ENCODE measurements around the gene ACBD5.
"Not testable (repeated sequence)": the region's sequence is repeated elsewhere in the genome, so short reads cannot be mapped to it uniquely, and the experiment has no call there.

ACBD5 gene, protein sequence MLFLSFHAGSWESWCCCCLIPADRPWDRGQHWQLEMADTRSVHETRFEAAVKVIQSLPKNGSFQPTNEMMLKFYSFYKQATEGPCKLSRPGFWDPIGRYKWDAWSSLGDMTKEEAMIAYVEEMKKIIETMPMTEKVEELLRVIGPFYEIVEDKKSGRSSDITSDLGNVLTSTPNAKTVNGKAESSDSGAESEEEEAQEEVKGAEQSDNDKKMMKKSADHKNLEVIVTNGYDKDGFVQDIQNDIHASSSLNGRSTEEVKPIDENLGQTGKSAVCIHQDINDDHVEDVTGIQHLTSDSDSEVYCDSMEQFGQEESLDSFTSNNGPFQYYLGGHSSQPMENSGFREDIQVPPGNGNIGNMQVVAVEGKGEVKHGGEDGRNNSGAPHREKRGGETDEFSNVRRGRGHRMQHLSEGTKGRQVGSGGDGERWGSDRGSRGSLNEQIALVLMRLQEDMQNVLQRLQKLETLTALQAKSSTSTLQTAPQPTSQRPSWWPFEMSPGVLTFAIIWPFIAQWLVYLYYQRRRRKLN

GRCh38 chr10:27240212-27241009 is at the start of gene ACBD5:
Gene ACBD5, minus strand, starts transcription at chr10:27240797. Its CDS starts 109 bp downstream, at chr10:27240688.
- peak; percentile 78 for DNase-seq (ENCODE audit: low spot score)

DNA sequence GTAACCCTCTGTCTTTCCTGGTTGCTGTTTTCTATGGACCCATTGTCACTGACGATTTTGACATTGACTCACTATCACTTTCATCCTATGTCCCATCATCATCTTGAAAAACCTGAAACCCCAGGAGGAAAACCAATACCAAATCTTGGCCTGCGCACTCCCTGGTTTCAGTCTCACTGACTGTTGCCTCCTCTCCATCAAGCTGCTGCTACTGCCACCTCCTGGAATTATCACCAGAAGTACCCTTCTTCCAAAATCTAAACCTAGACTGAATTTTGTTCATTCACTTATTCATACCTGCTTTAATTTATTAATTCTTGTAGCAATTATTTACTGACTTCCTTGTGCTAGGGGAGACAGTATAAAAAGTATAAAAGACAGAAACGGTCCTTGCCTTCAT is 44.5 kb upstream of the ACBD5 start:
- DNase-seq (ENCODE audit: low spot score) = no peak

DNA sequence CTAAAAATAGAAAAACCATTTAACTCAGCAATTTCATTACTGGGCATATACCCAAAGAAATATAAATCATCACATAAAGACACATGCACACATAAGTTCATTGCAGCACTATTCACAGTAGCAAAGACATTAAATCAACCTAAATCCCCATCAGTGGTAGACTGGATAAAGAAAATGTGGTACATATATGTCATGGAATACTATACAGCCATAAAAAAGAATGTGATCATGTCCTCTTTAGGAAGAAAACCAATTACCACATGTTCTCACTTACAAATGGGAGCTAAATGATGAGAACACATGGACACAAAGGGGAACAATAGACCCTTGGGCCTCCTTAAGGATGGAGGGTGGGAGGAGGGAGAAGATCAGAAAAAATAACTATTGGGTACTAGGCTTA is 36.0 kb upstream of the ACBD5 start:
- no peak for DNase-seq (ENCODE audit: low spot score)

DNA sequence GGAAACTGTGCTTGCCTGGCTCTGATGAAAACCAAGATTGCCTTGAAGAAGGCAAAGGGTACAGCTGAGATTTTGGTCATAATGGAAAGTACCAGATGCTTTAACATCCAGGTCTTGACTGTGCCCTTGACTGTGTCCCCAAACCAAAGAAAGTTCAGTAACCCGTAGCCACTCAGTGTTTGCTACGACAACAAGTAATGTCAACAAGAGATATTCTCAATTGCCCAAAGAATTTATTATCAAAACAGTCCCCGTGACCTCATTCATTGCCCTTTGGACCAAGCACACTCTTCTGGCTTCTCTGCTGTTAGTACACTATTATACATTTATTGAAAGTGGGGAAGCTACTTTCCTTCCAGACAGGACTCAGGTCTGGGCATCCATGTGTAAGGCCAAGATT is 25.4 kb upstream of the ACBD5 start:
- not testable (repeated sequence) for DNase-seq (ENCODE audit: low spot score)

- DNase-seq (ENCODE audit: low spot score) = not testable (repeated sequence)
Observed at GRCh38 chr10:27262788-27263187, 22.2 kb upstream of the ACBD5 start.

- DNase-seq (ENCODE audit: low spot score) = no peak
Observed at GRCh38 chr10:27258838-27259812, 18.5 kb upstream of the ACBD5 start.

DNA sequence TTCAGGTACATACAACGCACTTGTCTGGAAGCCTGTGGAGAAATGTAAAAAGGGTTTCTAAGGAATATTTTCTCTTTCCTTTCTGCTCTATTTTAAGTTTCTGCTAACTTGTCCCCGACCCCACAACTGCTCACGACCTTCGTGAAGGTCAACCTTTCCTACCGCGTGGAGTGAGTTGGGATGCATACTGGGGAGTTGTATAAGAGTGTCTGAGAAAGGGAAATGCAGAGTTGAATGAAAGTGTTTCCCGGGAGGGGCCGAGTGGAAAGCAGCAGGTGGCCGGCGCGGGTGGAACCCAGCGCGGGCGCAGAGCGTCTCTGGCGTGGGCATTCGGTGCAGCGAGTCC is 17.9 kb upstream of the ACBD5 start:
- DNase-seq (ENCODE audit: low spot score) = no peak

- no peak for DNase-seq (ENCODE audit: low spot score)
Observed at GRCh38 chr10:27256299-27257189, 15.9 kb upstream of the ACBD5 start.

- no peak for DNase-seq (ENCODE audit: low spot score)
Observed at GRCh38 chr10:27253576-27253975, 13.0 kb upstream of the ACBD5 start.

GRCh38 chr10:27252267-27253000 is 11.8 kb upstream of the ACBD5 start:
- no peak for DNase-seq (ENCODE audit: low spot score)

DNA sequence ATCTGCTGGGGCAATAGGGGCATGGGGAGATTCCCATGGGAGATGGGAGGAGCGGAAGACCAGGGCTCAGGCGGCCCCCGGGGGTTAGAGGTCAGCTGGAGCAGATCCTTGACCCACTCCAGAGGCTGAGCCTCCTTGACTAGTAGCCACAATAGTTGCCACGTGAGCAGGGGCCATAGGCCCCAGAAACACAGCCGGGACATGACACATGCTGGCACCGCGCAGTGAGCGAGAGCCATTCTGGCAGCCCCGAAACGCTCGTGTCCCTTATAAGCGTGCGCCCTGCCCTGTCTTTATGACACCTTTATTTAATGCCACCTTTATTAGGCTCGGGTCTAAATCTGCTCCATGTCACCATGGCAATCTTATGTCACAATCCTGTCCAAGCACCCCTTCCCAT is 11.0 kb upstream of the ACBD5 start:
- DNase-seq (ENCODE audit: low spot score) = no peak

- no peak for DNase-seq (ENCODE audit: low spot score)
Observed at GRCh38 chr10:27248215-27248614, 7.6 kb upstream of the ACBD5 start.

DNA sequence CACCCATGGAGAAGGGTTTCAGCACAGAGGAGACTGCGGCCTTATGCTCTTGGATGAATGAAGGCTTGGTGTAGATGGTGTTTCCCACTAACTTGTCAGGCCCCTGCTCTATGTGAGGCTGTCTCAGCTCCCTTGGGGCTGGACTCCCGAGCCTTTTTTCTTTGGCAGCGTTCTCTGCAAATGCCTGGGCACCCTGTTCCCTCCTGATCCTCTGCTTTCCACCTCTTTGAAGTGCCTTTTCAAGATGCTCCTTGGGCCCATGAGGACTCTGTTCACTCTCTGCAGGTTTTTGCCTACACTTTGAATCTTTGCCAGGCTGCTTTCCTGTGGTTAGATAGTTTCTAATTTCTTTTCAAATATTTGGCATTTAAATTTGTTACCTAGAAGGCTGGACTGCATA is 6.8 kb upstream of the ACBD5 start:
- DNase-seq (ENCODE audit: low spot score) = no peak

DNA sequence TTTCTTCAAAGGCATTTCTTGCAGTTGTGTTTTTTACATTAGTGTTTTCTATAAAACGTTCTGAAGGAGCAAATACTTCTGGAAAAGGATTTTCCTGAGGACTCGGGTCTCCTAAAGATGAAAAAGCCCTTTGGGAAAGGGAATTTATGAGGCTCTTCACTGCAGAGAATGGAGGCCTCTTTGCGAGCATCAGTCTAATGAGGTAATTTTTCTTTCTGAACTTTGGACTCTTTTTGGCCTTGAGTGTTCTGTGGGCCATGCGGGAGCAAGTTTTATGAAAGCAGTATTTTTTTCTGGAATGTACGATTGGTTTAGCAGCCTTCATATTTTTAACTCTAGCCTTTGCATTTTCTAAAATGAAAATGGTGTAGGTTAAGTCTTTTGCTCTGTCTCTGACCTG is 6.4 kb upstream of the ACBD5 start:
- DNase-seq (ENCODE audit: low spot score) = no peak

- no peak for DNase-seq (ENCODE audit: low spot score)
Observed at GRCh38 chr10:27245836-27246235, 5.2 kb upstream of the ACBD5 start.

GRCh38 chr10:27244976-27245375 is 4.4 kb upstream of the ACBD5 start:
- no peak for DNase-seq (ENCODE audit: low spot score)

DNA sequence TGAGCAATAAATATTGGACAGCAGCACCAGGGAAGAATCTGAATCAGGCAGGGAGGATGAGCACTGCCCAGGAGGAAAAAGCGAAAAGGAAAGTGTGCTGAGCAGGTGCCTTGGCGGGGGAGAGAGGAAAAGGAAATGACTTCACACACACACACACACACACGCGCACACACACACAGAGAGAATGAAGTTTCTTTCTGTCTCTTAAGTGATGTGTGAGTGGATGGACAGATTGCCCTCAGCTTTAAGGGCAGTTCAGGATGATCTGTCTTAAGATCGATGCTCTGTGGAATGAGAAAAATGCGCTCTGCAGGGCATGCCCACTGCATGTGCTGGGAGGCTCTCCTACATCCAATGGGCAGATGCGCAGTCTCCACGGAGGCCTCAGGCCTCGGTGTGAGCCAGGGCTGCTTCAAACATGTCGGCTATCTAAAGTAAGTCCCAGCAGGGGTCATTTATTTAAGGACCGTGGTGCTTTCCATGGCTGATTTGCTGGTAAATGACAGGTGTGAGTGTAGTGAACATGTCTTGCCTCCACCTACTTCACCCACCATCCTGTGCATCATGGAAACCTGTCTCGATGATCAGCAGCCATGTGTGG is 2.5 kb upstream of the ACBD5 start:
- DNase-seq (ENCODE audit: low spot score) = peak; percentile 78

DNA sequence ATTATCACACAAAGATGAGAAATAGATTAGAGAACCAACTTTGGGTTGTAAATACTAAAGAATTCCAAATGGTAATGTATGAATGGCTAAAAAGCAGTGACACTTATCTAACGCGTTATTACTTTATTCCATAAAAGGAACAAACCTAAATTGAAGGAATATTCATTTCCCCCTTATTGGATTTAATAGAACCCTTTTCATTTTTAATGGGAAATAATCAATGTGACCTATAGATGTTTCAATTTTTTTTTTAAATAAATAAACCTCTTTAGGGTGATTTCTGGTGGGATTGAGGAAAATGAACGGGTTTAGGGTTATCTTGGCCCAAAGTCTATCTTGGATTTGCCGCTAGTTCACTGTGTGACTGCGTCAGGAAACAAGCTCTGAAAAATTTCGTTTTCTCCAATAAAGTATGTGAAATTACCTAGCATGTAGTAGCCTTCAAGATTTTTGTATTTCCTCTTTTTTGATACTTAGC is 1.9 kb upstream of the ACBD5 start:
- no peak for DNase-seq (ENCODE audit: low spot score)

DNA sequence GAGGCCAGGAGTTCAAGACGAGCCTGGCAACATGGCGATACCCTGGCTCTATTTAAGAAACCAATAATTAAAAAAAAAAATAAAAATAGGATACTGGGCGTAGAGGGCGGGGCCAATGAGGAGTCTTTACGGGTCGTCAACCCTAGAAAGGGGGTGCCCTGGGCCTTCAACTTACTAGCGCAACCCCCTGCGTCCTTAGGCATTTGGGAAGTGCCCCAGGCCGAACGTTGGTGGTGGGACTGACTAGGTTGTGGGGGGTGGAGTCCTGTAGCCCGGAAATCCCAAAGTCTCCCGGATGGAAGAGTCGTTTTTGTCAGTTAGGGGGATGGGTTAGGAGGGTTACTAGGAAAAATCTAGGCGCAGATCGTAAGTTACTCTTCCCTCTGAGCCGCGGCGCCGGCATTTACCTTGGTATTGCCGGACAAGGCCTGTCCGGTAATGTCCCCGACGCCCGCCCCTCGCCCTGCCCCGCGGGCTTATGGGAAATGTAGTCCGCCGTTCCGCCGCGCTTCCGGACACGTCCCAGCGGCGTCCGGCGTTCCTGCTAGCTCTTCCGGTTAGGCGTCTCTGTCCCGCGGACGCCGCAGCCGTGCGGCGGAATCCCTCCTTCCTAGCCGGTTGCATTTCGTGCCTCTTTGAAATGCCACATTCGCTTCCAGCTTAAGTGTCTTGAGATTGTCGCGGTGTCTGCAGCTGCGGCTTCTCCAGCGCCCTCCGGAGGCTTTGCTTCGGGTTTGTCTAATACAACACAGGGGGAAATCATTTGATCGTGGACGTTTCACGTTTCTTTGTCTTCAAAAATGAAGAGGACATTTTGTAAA is 1.3 kb upstream of the ACBD5 start:
- peak; percentile 94 for DNase-seq (ENCODE audit: low spot score)

All from LoVo (cell line).